ENCODE measurements around the gene TMEM8B. TPM values are rescaled to one million over a fixed set of nuclear protein-coding genes. Genes with fewer than 3 reads are reported as not detected.

The TMEM8B gene
- total RNA-seq, 4 donors from 2014 or later: 11.7 to 23.8 (median 18.6) TPM

DNA sequence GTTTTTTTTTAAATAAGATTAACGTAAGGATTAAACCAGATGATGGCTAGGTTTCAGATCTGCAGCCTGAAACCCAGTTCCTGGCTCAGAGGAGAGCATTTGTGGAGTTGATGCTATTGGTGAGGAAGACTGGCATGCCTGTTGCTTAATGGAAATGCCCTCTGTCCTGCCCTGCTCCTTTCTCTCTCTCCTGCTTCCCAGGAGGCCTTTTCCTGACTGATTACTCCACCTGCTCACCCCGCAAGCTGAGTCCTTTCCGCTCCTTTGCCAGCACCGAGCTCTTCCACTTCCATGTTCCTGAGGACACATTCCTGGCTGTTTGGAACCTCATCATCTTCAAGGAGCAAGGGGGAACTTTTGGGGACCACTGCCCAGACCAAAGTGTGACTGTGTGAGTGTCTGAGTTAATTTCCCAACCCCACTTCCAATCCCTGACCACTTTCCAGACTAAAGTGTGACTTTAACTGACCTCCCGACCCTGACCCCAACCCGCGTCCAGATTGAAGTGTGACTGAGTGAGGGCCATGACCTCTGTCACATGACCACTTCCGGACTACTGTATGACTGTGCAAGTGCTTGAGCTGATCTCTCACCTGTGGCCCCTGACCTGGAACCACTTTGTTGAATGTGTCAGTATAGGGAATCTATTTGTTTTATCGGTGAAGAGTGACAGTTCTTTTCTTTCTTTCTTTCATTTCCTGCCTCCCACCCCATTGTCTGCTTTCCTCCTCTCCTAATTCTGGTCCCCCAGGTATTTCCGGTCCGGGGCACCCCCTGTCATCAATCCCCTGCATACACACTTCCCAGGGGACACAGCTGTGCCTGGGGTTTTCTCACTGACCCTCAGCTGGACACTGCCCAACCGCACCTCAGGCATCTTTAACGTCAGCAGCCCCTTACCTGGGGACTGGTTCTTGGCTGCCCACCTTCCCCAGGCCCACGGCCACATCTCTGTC lies 5.5 kb downstream of the TMEM8B start:
- Histone ChIP-seq H3K4me3 (no peak overlapping the region), H3K27me3 (no peaks in the 10 kb centered on the region), H3K27ac (no peak overlapping the region), H3K9me3 (no peaks in the 10 kb centered on the region), H3K4me1 (peaks cover 0 to 52% (median 18%) of the 10 kb centered on the region in 3 donors), H3K36me3 (peaks cover 0 to 17% of the 10 kb centered on the region in 2 donors)
- WGBS, 2 donors (ENCODE audit: low coverage in 1 of 2): 74 to 77% methylated on average over 9 to 10 of the region's 14 CpGs
- no peak for TF ChIP-seq EP300 (IDR thresholded peaks at IDR 0.05)
- no peak for TF ChIP-seq POLR2A (IDR thresholded peaks at IDR 0.05)
- TF ChIP-seq POLR2AphosphoS5 (IDR thresholded peaks at IDR 0.05): no peak
- TF ChIP-seq, protein P1, sequence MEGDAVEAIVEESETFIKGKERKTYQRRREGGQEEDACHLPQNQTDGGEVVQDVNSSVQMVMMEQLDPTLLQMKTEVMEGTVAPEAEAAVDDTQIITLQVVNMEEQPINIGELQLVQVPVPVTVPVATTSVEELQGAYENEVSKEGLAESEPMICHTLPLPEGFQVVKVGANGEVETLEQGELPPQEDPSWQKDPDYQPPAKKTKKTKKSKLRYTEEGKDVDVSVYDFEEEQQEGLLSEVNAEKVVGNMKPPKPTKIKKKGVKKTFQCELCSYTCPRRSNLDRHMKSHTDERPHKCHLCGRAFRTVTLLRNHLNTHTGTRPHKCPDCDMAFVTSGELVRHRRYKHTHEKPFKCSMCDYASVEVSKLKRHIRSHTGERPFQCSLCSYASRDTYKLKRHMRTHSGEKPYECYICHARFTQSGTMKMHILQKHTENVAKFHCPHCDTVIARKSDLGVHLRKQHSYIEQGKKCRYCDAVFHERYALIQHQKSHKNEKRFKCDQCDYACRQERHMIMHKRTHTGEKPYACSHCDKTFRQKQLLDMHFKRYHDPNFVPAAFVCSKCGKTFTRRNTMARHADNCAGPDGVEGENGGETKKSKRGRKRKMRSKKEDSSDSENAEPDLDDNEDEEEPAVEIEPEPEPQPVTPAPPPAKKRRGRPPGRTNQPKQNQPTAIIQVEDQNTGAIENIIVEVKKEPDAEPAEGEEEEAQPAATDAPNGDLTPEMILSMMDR (IDR thresholded peaks at IDR 0.05): no peak
- no peak for ATAC-seq

DNA sequence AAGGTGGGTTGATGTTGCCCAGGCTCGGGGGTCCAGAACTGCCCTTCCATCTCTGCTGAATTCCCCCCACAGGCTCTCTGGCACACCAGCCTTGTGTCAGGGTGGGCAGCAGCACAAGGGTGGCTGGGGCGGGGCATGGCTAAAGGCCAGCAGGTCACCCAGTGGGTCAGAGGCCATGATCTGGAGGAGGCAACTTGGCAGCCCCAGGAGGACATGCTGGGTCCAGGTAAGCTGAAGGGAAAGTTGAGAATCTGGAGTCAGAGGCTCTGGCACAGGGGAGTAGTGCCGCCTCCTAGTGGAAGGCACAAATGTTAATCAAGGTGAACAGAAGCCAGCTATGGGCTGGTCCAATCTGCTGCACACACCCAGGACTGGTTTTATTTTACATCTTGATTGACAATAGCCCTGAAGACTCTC lies 6.2 kb downstream of the TMEM8B start:
- Histone ChIP-seq H3K36me3 (peaks cover 0 to 17% of the 10 kb centered on the region in 2 donors), H3K4me1 (peaks cover 0 to 45% (median 11%) of the 10 kb centered on the region in 3 donors), H3K4me3 (no peak overlapping the region), H3K27ac (no peak overlapping the region), H3K27me3 (no peaks in the 10 kb centered on the region), H3K9me3 (no peaks in the 10 kb centered on the region)
- no peak for ATAC-seq
- 80 to 100% methylated on average over 1 of the region's 3 CpGs for WGBS, 2 donors (ENCODE audit: low coverage in 1 of 2)
- TF ChIP-seq, protein P1 (IDR thresholded peaks at IDR 0.05): no peak
- TF ChIP-seq POLR2A (IDR thresholded peaks at IDR 0.05): no peak
- TF ChIP-seq POLR2AphosphoS5 (IDR thresholded peaks at IDR 0.05): no peak
- no peak for TF ChIP-seq EP300 (IDR thresholded peaks at IDR 0.05)

DNA sequence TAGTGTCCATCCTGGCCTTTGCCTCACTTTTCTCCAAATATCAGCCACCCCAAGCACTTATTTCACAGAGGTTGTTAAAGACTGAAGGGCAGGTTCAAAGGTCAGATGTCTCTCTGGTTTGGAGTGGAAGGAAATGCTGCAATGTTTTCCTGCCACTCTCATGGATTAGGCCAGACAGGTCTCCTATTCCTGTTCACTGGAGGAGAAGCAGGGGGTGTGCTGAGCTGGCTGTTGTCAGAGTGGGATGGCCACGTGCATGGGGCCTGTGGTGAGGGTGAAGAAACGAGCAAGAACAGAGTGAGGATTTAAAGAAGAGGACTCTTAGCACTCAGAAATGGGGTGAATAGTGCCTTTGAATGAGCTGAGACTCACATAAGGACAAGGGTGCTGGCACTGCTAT lies 6.7 kb downstream of the TMEM8B start:
- no peaks in the 10 kb centered on the region for H3K27me3 ChIP-seq
- H3K4me3 ChIP-seq: no peak overlapping the region
- no peak for TF ChIP-seq POLR2AphosphoS5 (IDR thresholded peaks at IDR 0.05)
- no peak for TF ChIP-seq EP300 (IDR thresholded peaks at IDR 0.05)
- TF ChIP-seq POLR2A (IDR thresholded peaks at IDR 0.05): no peak
- TF ChIP-seq, protein P1 (IDR thresholded peaks at IDR 0.05): no peak
- no peak for ATAC-seq
- no peaks in the 10 kb centered on the region for H3K9me3 ChIP-seq
- peaks cover 0 to 39% (median 6%) of the 10 kb centered on the region in 3 donors for H3K4me1 ChIP-seq
- H3K36me3 ChIP-seq: peaks cover 0 to 17% of the 10 kb centered on the region in 2 donors
- H3K27ac ChIP-seq: no peak overlapping the region
- 80 to 100% methylated on average over 1 to 2 of the region's 2 CpGs for WGBS, 2 donors (ENCODE audit: low coverage in 1 of 2)

DNA sequence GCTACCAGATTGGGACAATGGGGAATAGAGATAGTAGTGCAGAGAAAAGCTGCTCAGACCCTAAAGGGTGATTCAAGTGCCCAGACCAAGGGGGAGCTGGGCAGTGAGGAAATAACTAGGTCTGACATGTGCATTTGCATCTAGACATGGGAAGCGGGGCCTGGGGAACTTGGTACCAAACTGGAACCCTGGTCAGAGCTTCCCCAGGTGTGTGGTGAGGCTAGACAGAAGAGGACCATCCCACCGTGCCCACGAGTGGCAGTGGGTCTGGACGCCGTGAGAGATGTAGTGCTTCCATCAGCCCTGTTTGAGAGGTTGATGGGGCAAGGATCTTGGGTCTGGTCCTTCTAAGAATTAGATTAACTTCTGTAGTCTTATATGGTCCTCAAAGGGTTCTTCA lies 7.6 kb downstream of the TMEM8B start:
- Histone ChIP-seq H3K4me3 (no peak overlapping the region), H3K27ac (no peak overlapping the region), H3K27me3 (no peaks in the 10 kb centered on the region), H3K9me3 (no peaks in the 10 kb centered on the region), H3K36me3 (peaks cover 0 to 23% of the 10 kb centered on the region in 2 donors), H3K4me1 (peaks cover 0 to 31% (median 5%) of the 10 kb centered on the region in 3 donors)
- ATAC-seq: no peak
- TF ChIP-seq EP300 (IDR thresholded peaks at IDR 0.05): no peak
- no peak for TF ChIP-seq POLR2AphosphoS5 (IDR thresholded peaks at IDR 0.05)
- TF ChIP-seq, protein P1 (IDR thresholded peaks at IDR 0.05): no peak
- no peak for TF ChIP-seq POLR2A (IDR thresholded peaks at IDR 0.05)
- WGBS, 2 donors (ENCODE audit: low coverage in 1 of 2): 97 to 100% methylated on average over 4 to 5 of the region's 5 CpGs

Measured in gastroesophageal sphincter (tissue), 4 donors.